ENCODE data around the gene TCF4. TPM values are rescaled to one million over a fixed set of nuclear protein-coding genes. Genes with fewer than 3 reads are reported as not detected.

Gene TCF4
- total RNA-seq, 1 experiment from 2014 or later, result 104 TPM

GRCh38 chr18:55186588-55186987, 401.4 kb downstream of the TCF4 start:
- H3K9me3 Mint-ChIP-seq, result no peaks in the 10 kb centered on the region
- no peak overlapping the region for H3K4me3 Mint-ChIP-seq
- H3K27me3 Mint-ChIP-seq (ENCODE audit: low read depth), result no peaks in the 10 kb centered on the region
- POLR2A ChIA-PET, result no interaction called here
- H3K27ac Mint-ChIP-seq, result no peak overlapping the region
- H3K36me3 Mint-ChIP-seq, result no peaks in the 10 kb centered on the region
- TF ChIP-seq AFF4 (CRISPR knock-in tag; IDR thresholded peaks at IDR 0.05; ENCODE audit: borderline replicate concordance) (no peak), E2F5 (CRISPR knock-in tag; IDR thresholded peaks at IDR 0.05) (no peak), ZNF317 (CRISPR knock-in tag; IDR thresholded peaks at IDR 0.05; ENCODE audit: borderline replicate concordance, low read depth) (no peak), NR2C2 (CRISPR knock-in tag; IDR thresholded peaks at IDR 0.05) (no peak), TEAD4 (CRISPR knock-in tag; IDR thresholded peaks at IDR 0.05) (no peak), ESRRA (CRISPR knock-in tag; IDR thresholded peaks at IDR 0.05; ENCODE audit: borderline replicate concordance) (no peak), ZNF219 (CRISPR knock-in tag; IDR thresholded peaks at IDR 0.05; ENCODE audit: borderline replicate concordance) (no peak), ATF1 (CRISPR knock-in tag; IDR thresholded peaks at IDR 0.05) (no peak), CTCF (IDR thresholded peaks at IDR 0.05) (no peak), ZBTB21 (CRISPR knock-in tag; IDR thresholded peaks at IDR 0.05; ENCODE audit: borderline replicate concordance) (no peak), GTF2I (CRISPR knock-in tag; conservative IDR thresholded peaks at IDR 0.05) (no peak)
- ATAC-seq, result no peak
- CTCF ChIA-PET, result no interaction called here
- DNase-seq (ENCODE audit: low spot score), result no peak
- H3K4me1 Mint-ChIP-seq, result 0 out of 2 replicates have a peak, but pooled peaks cover 3% of the 10 kb centered on the region

GRCh38 chr18:55185391-55185790, 402.6 kb downstream of the TCF4 start:
- DNase-seq (ENCODE audit: low spot score), result no peak
- no peaks in the 10 kb centered on the region for H3K36me3 Mint-ChIP-seq
- no peaks in the 10 kb centered on the region for H3K27me3 Mint-ChIP-seq (ENCODE audit: low read depth)
- no peak for ATAC-seq
- H3K27ac Mint-ChIP-seq, result no peak overlapping the region
- H3K4me1 Mint-ChIP-seq, result 0 out of 2 replicates have a peak, but pooled peaks cover 3% of the 10 kb centered on the region
- ChIA-PET POLR2A (no interaction called here), CTCF (no interaction called here)
- no peaks in the 10 kb centered on the region for H3K9me3 Mint-ChIP-seq
- H3K4me3 Mint-ChIP-seq, result no peak overlapping the region
- TF ChIP-seq SMAD4 (CRISPR knock-in tag; IDR thresholded peaks at IDR 0.05) (no peak), AR (CRISPR knock-in tag; IDR thresholded peaks at IDR 0.05) (no peak), FOXJ3 (CRISPR knock-in tag; IDR thresholded peaks at IDR 0.05; ENCODE audit: borderline replicate concordance) (no peak), ZBTB43 (CRISPR knock-in tag; IDR thresholded peaks at IDR 0.05) (no peak), ATF3 (CRISPR knock-in tag; conservative IDR thresholded peaks at IDR 0.05) (no peak), CREM (CRISPR knock-in tag; IDR thresholded peaks at IDR 0.05) (no peak), ATF2 (CRISPR knock-in tag; IDR thresholded peaks at IDR 0.05; ENCODE audit: borderline replicate concordance, low read depth) (no peak), NR1H2 (CRISPR knock-in tag; IDR thresholded peaks at IDR 0.05) (no peak), GABPB1 (CRISPR knock-in tag; IDR thresholded peaks at IDR 0.05) (no peak)

Data from WTC11 (cell line).